ENCODE results near the gene SLC29A4.

Gene SLC29A4

GRCh38 chr7:5350600-5351385 lies 68.0 kb downstream of the SLC29A4 start:
- Histone ChIP-seq H4K20me1 (ENCODE audit: insufficient read depth, low read length) (no peaks in the 10 kb centered on the region), H3K36me3 (replicated peaks; ENCODE audit: insufficient read depth, low read length) (no peaks in the 10 kb centered on the region), H3K9ac (ENCODE audit: low read length) (no peak overlapping the region)

GRCh38 chr7:5351507-5352265 lies 68.9 kb downstream of the SLC29A4 start:
- no peaks in the 10 kb centered on the region for H4K20me1 ChIP-seq (ENCODE audit: insufficient read depth, low read length)
- H3K27me3 ChIP-seq (replicated peaks; ENCODE audit: insufficient read depth, low read length): no peaks in the 10 kb centered on the region
- no peaks in the 10 kb centered on the region for H3K9me3 ChIP-seq (replicated peaks; ENCODE audit: insufficient read depth, low read length)
- no peaks in the 10 kb centered on the region for H3F3A ChIP-seq (ENCODE audit: insufficient read depth, low read length)
- no peak overlapping the region for H3K27ac ChIP-seq (ENCODE audit: low read length)
- no peak overlapping the region for H3K4me3 ChIP-seq (ENCODE audit: low read length)
- DNase-seq: no peak
- H2AFZ ChIP-seq (ENCODE audit: low read length): no peak overlapping the region
- H3K9me2 ChIP-seq (replicated peaks; ENCODE audit: insufficient read depth, low read length): no peaks in the 10 kb centered on the region
- TF ChIP-seq EZH2phosphoT487 (IDR thresholded peaks at IDR 0.05; ENCODE audit: low read length) (no peak), EZH2 (optimal IDR thresholded peaks at IDR 0.05; ENCODE audit: low read depth, low read length) (no peak), CTCF (IDR thresholded peaks at IDR 0.05; ENCODE audit: low read length) (no peak)
- H3K36me3 ChIP-seq (replicated peaks; ENCODE audit: insufficient read depth, low read length): no peaks in the 10 kb centered on the region
- H3K4me1 ChIP-seq (ENCODE audit: low read length): no peaks in the 10 kb centered on the region
- H3K9ac ChIP-seq (ENCODE audit: low read length): no peak overlapping the region
- no peak overlapping the region for H3K4me2 ChIP-seq (ENCODE audit: low read depth, low read length)
- peaks cover 44% of the 10 kb centered on the region for H3K79me2 ChIP-seq (ENCODE audit: low read length)

More at GRCh38 chr7:5350600-5351385, 68.0 kb downstream of the SLC29A4 start:
- no peak overlapping the region for H3K4me3 ChIP-seq (ENCODE audit: low read length)
- H3K4me1 ChIP-seq (ENCODE audit: low read length): no peaks in the 10 kb centered on the region
- H3K9me3 ChIP-seq (replicated peaks; ENCODE audit: insufficient read depth, low read length): no peaks in the 10 kb centered on the region
- TF ChIP-seq EZH2phosphoT487 (IDR thresholded peaks at IDR 0.05; ENCODE audit: low read length): no peak
- no peak for TF ChIP-seq EZH2 (optimal IDR thresholded peaks at IDR 0.05; ENCODE audit: low read depth, low read length)
- no peak for TF ChIP-seq CTCF (IDR thresholded peaks at IDR 0.05; ENCODE audit: low read length)
- no peaks in the 10 kb centered on the region for H3K27me3 ChIP-seq (replicated peaks; ENCODE audit: insufficient read depth, low read length)
- peaks cover 39% of the 10 kb centered on the region for H3K79me2 ChIP-seq (ENCODE audit: low read length)
- H2AFZ ChIP-seq (ENCODE audit: low read length): no peak overlapping the region
- no peak for DNase-seq
- H3K4me2 ChIP-seq (ENCODE audit: low read depth, low read length): no peak overlapping the region
- no peaks in the 10 kb centered on the region for H3F3A ChIP-seq (ENCODE audit: insufficient read depth, low read length)
- no peak overlapping the region for H3K27ac ChIP-seq (ENCODE audit: low read length)
- H3K9me2 ChIP-seq (replicated peaks; ENCODE audit: insufficient read depth, low read length): no peaks in the 10 kb centered on the region

- H3K4me1 ChIP-seq (ENCODE audit: low read length): no peaks in the 10 kb centered on the region
- H3F3A ChIP-seq (ENCODE audit: insufficient read depth, low read length): no peaks in the 10 kb centered on the region
- peaks cover 44% of the 10 kb centered on the region for H3K79me2 ChIP-seq (ENCODE audit: low read length)
- no peaks in the 10 kb centered on the region for H3K36me3 ChIP-seq (replicated peaks; ENCODE audit: insufficient read depth, low read length)
- H3K4me2 ChIP-seq (ENCODE audit: low read depth, low read length): no peak overlapping the region
- DNase-seq: no peak
- H4K20me1 ChIP-seq (ENCODE audit: insufficient read depth, low read length): no peaks in the 10 kb centered on the region
- H3K4me3 ChIP-seq (ENCODE audit: low read length): no peak overlapping the region
- H3K27ac ChIP-seq (ENCODE audit: low read length): no peak overlapping the region
- H3K27me3 ChIP-seq (replicated peaks; ENCODE audit: insufficient read depth, low read length): no peaks in the 10 kb centered on the region
- no peaks in the 10 kb centered on the region for H3K9me3 ChIP-seq (replicated peaks; ENCODE audit: insufficient read depth, low read length)
- no peak overlapping the region for H2AFZ ChIP-seq (ENCODE audit: low read length)
- H3K9ac ChIP-seq (ENCODE audit: low read length): no peak overlapping the region
- H3K9me2 ChIP-seq (replicated peaks; ENCODE audit: insufficient read depth, low read length): no peaks in the 10 kb centered on the region
- TF ChIP-seq EZH2 (optimal IDR thresholded peaks at IDR 0.05; ENCODE audit: low read depth, low read length) (no peak), EZH2phosphoT487 (IDR thresholded peaks at IDR 0.05; ENCODE audit: low read length) (no peak), CTCF (IDR thresholded peaks at IDR 0.05; ENCODE audit: low read length) (no peak)
These were observed 69.8 kb downstream of the SLC29A4 start for GRCh38 chr7:5352440-5353010.

All from MM.1S (cell line).